Hematopoietic multipotent progenitor cell treated with erythropoietin and hydrocortisone succinate and interleukin-3 and kit ligand, for 6 days (in vitro differentiated cells): Measurements from ENCODE around the gene RASSF7.

ENCODE experiments used
- DNase-seq: peaks from one replicate; pipeline ENCODE4 v3.0.0-alpha.2; 2015

Gene RASSF7

DNA sequence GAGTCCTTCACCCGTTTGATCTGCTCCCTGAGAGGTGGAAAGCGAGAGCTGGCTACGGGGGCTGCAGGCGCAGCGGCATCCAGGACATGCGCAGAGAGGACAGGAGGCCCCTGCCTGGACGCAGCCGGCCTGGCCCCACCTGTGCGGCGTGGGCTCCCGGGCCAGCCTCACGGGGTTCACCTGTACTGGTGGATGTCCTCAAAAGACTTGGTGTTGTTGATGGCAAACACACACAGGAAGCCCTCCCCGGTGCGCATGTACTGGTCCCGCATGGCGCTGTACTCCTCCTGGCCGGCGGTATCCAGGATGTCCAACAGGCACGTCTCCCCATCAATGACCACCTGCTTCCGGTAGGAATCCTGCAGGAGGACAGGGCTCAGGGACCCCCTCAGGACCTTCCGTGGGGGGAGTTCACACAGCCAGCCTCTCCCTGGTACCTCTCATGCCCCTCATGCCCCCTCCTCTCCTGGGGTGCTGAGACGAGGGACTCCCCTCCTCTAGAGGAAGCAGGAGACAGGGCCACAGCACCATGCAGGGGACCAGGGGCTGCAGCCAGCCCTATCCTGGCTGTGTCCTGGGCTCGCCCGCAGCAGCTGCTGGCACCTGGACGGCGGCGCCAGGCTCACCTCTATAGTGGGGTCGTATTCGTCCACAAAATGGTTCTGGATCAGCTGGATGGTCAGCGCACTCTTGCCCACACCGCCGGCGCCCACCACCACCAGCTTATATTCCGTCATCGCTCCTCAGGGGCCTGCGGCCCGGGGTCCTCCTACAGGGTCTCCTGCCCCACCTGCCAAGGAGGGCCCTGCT lies 27.0 kb upstream of the RASSF7 start:
- DNase-seq = no peak

GRCh38 chr11:534396-535209 lies 26.2 kb upstream of the RASSF7 start:
- peak; percentile 62 for DNase-seq

DNA sequence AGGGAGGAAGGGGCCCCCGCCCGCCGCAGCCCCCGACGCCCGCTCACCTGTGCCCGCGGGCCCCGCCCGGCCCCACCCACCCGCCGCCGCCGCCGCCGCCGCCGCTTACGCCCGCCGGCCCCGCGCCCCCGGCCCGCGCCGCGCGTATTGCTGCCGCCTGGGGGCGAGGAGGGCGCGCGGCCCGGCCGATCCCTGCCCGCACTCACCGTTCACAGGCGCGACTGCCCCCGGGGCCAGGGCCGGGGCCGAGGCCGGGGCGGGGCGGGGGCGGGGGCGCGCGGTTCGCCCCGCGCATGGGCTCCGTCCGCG lies 25.6 kb upstream of the RASSF7 start:
- no peak for DNase-seq

DNA sequence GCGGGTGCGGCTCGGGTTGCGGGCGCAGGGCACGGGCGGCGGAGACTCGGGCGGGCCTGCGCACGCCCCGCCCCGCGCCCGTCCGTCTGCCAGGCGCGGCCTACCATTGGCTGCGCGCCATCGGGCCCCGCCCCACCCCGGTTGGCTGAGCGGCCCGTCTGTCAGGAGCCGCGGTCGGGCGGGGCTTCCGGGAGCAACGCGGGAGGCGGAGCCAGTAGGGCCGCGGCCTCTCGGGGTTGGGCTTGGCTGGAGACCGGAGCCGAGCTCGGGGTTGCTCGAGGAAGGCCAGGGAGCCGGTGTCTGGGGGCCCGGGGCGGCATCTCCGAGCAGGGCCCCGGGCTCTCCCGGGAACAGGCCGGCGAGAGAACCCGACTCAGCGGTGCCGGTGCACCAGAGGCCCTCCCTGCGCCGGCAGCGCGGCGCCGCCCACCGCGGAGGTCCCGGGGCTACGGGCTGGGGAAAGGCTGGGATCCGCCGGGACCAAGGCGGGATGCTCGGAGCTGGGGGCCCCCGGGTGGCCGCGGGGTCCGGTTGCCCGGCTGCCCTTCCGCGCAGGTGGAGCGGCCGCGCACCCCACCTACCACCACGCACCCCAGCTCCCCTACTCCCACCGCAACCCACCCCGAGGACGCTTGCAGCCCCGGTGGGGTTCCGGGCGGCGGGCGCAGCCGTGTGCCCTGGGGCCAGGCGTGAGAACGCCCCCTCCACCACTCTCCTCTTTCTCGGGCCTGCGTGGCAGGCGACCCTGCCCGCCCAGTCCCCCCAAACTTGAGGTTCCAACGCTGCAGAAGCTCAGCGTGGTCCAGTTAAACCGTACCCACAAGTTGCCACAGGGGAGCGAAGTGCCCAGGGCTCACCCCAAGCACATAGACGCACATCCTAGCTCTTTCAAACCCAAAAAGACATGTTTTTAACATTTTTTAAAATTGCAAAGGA lies 25.0 kb upstream of the RASSF7 start, which contains the start of gene HRAS:
Gene HRAS, minus strand, starts transcription at position 58 of the 936 bp plus-strand sequence.
- DNase-seq = peak; percentile 97

- peak; percentile 93 for DNase-seq
These were observed 23.7 kb upstream of the RASSF7 start, which contains the start of gene LRRC56 for GRCh38 chr11:536841-537621. LRRC56 (plus strand) TSS chr11:537527; CDS start chr11:540685, 3,158 bp downstream.

- no peak for DNase-seq
These were observed 22.9 kb upstream of the RASSF7 start for GRCh38 chr11:537622-538430.

GRCh38 chr11:538431-539051 lies 22.2 kb upstream of the RASSF7 start:
- DNase-seq = no peak

GRCh38 chr11:539971-540481 lies 20.7 kb upstream of the RASSF7 start:
- DNase-seq = no peak

DNA sequence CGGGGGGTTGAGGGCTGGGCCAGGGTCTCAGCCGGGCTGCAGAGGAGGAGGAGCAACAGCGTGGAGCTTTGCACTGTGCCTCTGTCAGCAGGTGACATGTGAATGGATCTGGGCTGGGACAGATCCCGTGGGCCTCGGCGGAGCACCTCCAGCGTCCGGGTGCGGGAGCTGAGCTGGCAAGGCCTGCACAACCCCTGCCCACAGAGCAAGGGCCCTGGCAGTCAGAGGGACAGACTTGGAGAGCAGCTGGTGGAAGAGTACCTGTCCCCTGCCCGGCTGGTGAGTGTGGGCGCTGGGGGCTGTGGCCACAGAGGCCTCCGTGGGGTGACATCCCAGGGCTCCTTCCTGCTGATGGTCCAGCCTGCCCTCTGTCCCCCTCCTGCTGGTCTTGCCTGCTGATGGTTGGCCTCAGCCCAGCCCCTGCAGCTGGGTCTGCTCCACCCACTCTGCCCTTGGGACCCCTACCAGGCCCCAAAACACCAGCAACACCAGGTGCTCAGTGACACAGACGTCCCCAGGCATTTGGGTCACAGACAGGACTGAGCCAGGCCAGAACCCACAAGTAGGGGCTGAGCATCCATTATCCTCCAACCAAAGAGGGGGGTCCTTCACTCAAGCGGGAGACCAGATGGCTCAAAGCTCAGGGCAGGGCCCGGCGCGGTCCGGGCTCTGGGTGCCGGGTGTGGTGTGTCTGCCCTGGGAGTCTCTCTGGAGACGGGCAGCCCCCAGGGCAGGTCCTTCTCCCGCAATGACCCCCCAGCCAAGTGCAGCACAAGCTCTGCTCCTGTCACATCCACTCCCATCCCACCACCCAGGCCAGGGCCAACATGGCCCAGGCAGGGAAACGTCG lies 20.0 kb upstream of the RASSF7 start:
- no peak for DNase-seq

DNA sequence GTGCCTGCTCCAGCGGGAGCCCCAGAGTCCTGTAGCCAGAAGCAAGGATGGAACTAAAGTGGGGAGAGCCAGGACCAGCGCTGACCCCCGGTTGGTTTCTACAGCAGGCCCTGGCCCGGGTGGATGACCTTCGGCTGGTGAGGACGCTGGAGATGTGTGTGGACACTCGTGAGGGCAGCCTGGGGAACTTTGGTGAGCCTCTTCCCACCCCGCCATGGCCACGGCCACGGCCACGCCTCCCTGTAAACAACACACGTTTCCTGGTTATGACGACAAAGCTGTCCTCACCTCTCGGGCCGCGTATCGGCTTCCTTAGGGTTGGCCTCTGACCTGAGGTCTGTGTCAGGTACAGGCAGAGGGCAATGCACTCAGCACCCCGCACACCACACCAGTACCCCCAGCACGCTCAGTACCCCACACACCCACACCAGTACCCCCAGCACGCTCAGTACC lies 19.3 kb upstream of the RASSF7 start:
- DNase-seq = no peak

DNA sequence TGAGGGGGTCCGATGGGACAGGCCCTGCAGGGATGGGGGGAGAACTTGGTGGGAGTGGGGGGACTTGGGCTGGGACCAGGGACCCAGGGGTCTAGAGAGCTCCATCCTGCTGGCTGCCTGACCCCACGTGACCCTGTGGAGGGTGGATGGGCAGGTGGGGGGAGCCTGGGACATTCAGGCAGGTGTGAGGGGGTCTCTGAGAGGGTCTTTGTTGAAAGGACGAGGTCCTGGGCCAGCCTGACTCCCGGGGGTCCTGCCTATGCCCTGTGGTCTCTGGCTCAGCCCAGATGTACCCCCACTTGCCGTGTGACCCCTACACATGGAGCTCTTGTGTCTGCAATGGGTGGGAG lies 16.0 kb upstream of the RASSF7 start:
- DNase-seq = no peak

- DNase-seq = no peak
These were observed 15.6 kb upstream of the RASSF7 start for GRCh38 chr11:545171-545570.

DNA sequence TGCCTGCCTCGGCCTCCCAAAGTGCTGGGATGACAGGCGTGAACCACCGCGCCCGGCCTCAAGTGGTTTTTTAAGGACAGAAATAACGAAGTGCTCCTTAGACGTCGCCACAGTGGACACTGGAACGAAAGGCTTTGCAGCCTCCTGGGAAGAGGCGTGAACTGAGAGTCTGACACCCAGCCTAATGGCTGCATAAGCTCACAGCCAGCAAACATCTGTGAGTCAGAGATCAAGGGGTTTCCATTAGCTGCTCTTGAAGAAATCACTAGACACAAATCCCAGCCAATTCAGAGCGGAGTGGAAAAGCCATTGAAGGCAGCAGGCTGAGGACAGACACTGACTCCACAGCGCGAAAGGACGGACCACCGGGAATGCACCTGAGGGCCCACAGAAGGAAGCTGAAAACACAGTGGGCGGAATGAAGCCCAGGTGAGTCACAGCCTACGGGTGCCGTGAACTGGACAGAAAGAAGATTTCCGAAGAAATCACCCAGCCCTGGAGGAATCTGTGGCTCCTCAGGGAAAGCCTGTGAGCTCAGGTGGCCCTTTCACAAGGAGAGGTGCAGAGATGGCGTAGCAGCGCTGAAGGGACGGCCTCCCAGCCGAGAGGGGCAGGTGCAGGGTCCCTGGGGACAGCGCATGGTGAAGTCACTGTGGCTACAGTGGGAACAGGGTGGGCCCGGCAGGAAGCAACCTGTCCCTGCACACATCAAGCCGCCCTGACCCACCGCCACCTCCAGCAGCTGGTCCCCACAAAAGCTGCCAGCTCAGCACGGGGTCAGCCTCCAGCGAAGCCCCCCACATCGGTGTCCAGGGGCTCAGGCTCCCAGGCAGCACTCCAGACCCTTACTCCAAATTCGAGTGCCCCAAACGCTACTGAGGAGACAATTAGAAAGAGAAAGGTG lies 11.8 kb upstream of the RASSF7 start:
- no peak for DNase-seq

- DNase-seq = no peak
These were observed 10.6 kb upstream of the RASSF7 start for GRCh38 chr11:550021-550745.

GRCh38 chr11:550746-551085 lies 10.1 kb upstream of the RASSF7 start:
- DNase-seq = no peak

- DNase-seq = no peak
These were observed 9.6 kb upstream of the RASSF7 start for GRCh38 chr11:551131-551530.

- no peak for DNase-seq
These were observed 9.2 kb upstream of the RASSF7 start for GRCh38 chr11:551596-551995.
